HG03521 (cell line): ENCODE measurements around the gene SLC35A4.
"Not testable (repeated sequence)": the region's sequence is repeated elsewhere in the genome, so short reads cannot be mapped to it uniquely, and the experiment has no call there.

ENCODE experiments used
- ATAC-seq: cut with Tn5 transposase; IDR thresholded peaks from one replicate; pipeline ENCODE4 v1.9.1; 2021; ENCODE audit warnings: mild to moderate bottlenecking, moderate library complexity; ENCODE audit not compliant: unreplicated experiment

SLC35A4 gene

GRCh38 chr5:140588311-140589070 lies 23.9 kb downstream of the SLC35A4 start:
- no peak for ATAC-seq

DNA sequence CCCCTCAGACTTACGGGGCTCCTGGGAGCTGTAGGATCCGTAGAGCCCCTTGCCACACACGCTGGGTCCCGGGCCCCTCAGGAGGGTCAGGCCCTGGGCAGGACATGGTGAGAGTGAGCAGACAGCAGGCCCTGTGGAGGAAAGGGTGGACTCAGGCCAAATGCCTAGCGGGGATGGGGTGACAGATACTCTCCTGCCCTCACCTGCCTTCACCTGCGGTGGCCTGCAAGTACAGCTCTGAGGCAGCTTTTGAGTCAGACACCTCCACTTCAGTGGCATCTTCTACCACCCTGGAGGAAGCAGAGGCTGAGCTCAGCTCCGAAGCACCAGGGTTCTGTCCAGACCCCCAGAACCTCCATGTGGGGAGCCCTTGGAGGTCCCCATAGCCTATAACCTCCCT lies 26.2 kb downstream of the SLC35A4 start:
- ATAC-seq, result no peak

DNA sequence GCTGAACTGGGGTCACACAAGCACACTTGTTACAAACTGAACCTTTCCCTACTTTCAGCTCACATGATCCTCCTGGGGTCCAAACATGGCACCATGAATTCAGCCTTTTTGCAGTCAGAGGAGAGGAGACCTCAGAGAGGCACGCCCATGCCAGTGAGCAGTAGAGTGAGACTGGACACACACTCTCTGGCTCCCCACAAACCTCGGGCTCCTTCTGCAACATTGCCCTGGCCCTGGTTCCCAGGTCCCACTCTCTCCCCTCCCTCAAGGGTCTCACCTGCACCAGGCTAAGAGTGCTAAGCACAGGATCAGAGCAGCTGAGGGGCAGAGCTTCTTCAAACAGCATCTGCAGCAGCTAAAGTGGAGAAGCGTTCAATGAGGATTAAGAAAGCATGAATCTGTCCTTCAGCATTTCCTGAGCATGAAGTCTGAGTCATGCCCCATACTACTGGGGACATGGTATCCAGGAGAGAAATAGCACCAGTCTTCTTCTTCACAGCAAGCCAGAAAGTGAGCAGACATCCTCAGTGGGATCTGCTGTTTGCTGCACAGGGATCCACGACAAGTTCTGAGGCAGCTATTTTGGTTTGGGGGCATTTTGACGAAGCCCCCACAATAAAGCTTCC lies 27.2 kb downstream of the SLC35A4 start:
- no peak for ATAC-seq

DNA sequence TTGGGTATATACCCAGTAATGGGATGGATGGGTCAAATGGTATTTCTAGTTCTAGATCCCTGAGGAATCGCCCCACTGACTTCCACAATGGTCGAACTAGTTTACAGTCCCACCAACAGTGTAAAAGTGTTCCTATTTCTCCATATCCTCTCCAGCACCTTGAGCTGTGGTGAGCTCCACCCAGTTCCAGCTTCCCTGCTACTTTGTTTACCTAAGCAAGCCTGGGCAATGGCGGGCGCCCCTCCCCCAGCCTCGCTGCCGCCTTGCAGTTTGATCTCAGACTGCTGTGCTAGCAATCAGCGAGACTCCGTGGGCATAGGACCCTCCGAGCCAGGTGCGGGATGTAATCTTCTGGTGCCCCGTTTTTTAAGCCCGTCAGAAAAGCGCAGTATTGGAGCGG lies 28.4 kb downstream of the SLC35A4 start:
- ATAC-seq, result not testable (repeated sequence)

- ATAC-seq, result no peak
Observed at GRCh38 chr5:140594169-140594568, 29.5 kb downstream of the SLC35A4 start.

GRCh38 chr5:140595538-140596300 lies 31.1 kb downstream of the SLC35A4 start:
- no peak for ATAC-seq

GRCh38 chr5:140596321-140596741 lies 31.7 kb downstream of the SLC35A4 start:
- ATAC-seq, result no peak

GRCh38 chr5:140598836-140599235 lies 34.2 kb downstream of the SLC35A4 start:
- no peak for ATAC-seq

GRCh38 chr5:140600096-140600495 lies 35.5 kb downstream of the SLC35A4 start:
- ATAC-seq, result no peak

GRCh38 chr5:140602147-140602546 lies 37.5 kb downstream of the SLC35A4 start:
- ATAC-seq, result no peak

GRCh38 chr5:140603446-140603698 lies 38.7 kb downstream of the SLC35A4 start:
- not testable (repeated sequence) for ATAC-seq

GRCh38 chr5:140603734-140604133 lies 39.1 kb downstream of the SLC35A4 start:
- no peak for ATAC-seq

GRCh38 chr5:140605879-140606278 lies 41.3 kb downstream of the SLC35A4 start:
- ATAC-seq, result no peak

- no peak for ATAC-seq
Observed at GRCh38 chr5:140607031-140607430, 42.4 kb downstream of the SLC35A4 start.

DNA sequence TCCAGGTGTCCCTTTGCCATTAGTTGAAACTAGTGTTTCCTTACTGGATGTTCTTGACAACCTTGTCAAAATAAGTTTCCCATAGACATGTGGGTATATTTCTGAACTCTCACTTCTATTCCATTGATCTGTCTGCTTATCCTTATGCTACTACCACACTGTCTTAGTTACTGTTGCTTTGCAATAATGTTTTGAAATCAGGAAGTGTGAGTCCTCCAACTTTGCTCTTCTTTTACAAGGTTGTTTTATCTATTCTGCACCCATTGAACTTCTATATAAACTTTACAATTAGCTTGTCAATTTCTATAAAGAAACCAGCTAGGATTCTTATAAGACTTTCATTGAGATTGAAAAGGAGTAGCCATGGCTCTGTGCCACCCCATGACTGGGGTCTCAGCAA lies 44.1 kb downstream of the SLC35A4 start:
- no peak for ATAC-seq

- ATAC-seq, result no peak
Observed at GRCh38 chr5:140609126-140609525, 44.5 kb downstream of the SLC35A4 start.

DNA sequence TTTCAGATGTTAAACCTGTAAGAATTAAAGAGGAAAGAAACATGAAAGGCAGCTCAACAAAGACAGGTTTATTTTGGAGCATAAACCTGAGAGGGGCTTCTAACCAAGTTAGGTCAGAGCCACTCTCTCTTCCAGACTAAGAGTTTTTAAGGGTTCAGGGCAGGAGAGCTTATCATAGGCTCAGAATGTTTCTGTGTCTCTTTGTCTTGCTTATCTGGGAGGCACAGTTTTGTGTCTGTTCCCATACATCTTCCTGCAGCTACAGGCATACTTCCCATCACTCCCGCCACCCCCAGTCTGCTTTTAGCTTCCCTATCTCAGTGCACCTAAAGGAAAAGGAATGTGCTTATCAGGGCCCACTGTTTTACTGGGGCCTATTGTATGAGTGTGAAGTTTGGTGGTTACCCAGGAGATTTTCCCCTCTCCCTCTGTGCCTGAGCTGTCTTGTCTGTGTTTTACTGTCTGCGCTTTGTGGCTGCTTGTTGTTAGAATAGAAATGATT lies 46.4 kb downstream of the SLC35A4 start:
- ATAC-seq, result no peak
